ENCODE results near the gene CARMIL1.
"Not testable (repeated sequence)": the region's sequence is repeated elsewhere in the genome, so short reads cannot be mapped to it uniquely, and the experiment has no call there.

CARMIL1 gene

GRCh38 chr6:25277857-25278256, 1.3 kb upstream of the CARMIL1 start:
- DNase-seq, result no peak

GRCh38 chr6:25278261-25278913, 787 bp upstream of the CARMIL1 start:
- peak in 2 of 14 donors; percentile 5 to 39 for DNase-seq

GRCh38 chr6:25279748-25280343, 672 bp downstream of the CARMIL1 start:
- DNase-seq, result peak in 3 of 14 donors; percentile 5 to 49 (median 14)

GRCh38 chr6:25280344-25281074, 1.3 kb downstream of the CARMIL1 start:
- DNase-seq, result peak in 1 of 14 donors; percentile 39

GRCh38 chr6:25286891-25287290, 7.7 kb downstream of the CARMIL1 start:
- no peak for DNase-seq

- no peak for DNase-seq
Observed at GRCh38 chr6:25287941-25288340, 8.8 kb downstream of the CARMIL1 start.

- DNase-seq, result no peak
Observed at GRCh38 chr6:25288518-25288917, 9.3 kb downstream of the CARMIL1 start.

GRCh38 chr6:25290306-25291060, 11.3 kb downstream of the CARMIL1 start:
- DNase-seq, result no peak

GRCh38 chr6:25292384-25292783, 13.2 kb downstream of the CARMIL1 start:
- DNase-seq, result no peak

- no peak for DNase-seq
Observed at GRCh38 chr6:25295651-25296050, 16.5 kb downstream of the CARMIL1 start.

GRCh38 chr6:25296217-25296905, 17.2 kb downstream of the CARMIL1 start:
- no peak for DNase-seq

GRCh38 chr6:25297039-25297441, 17.9 kb downstream of the CARMIL1 start:
- no peak for DNase-seq

- DNase-seq, result no peak
Observed at GRCh38 chr6:25297823-25298522, 18.8 kb downstream of the CARMIL1 start.

- DNase-seq, result not testable (repeated sequence)
Observed at GRCh38 chr6:25298523-25298865, 19.3 kb downstream of the CARMIL1 start.

- no peak for DNase-seq
Observed at GRCh38 chr6:25301362-25301761, 22.2 kb downstream of the CARMIL1 start.

- DNase-seq, result no peak
Observed at GRCh38 chr6:25302151-25302550, 23.0 kb downstream of the CARMIL1 start.

- no peak for DNase-seq
Observed at GRCh38 chr6:25302677-25303128, 23.5 kb downstream of the CARMIL1 start.

- DNase-seq, result no peak
Observed at GRCh38 chr6:25303254-25303653, 24.1 kb downstream of the CARMIL1 start.

GRCh38 chr6:25306379-25306778, 27.2 kb downstream of the CARMIL1 start:
- no peak for DNase-seq

GRCh38 chr6:25307805-25308494, 28.8 kb downstream of the CARMIL1 start:
- DNase-seq, result no peak

- DNase-seq, result no peak
Observed at GRCh38 chr6:25309886-25310285, 30.7 kb downstream of the CARMIL1 start.

Data from C1 segment of cervical spinal cord (tissue), 14 donors.